ENCODE data around the gene ACTG1. TPM values are rescaled to one million over a fixed set of nuclear protein-coding genes. Genes with fewer than 3 reads are reported as not detected.

The ACTG1 gene
- total RNA-seq, 4 donors from 2014 or later: 972 to 1,850 (median 1,126) TPM

GRCh38 chr17:81463506-81463905, 49.1 kb downstream of the ACTG1 start:
- Histone ChIP-seq H3K4me3 (no peak overlapping the region), H3K27me3 (no peaks in the 10 kb centered on the region), H3K9me3 (no peaks in the 10 kb centered on the region), H3K4me1 (peaks cover 0 to 4% (median 2%) of the 10 kb centered on the region in 4 donors), H3K36me3 (peaks cover 21 to 75% (median 53%) of the 10 kb centered on the region in 4 donors), H3K27ac (replicated peaks in 1 of 4) (no peak overlapping the region)
- no peak for DNase-seq (ENCODE audit: extremely low spot score)
- intact Hi-C loops (cut with DNase I): no loop called here
- no peak for TF ChIP-seq POLR2AphosphoS5 (IDR thresholded peaks at IDR 0.05)
- TF ChIP-seq, protein P1, sequence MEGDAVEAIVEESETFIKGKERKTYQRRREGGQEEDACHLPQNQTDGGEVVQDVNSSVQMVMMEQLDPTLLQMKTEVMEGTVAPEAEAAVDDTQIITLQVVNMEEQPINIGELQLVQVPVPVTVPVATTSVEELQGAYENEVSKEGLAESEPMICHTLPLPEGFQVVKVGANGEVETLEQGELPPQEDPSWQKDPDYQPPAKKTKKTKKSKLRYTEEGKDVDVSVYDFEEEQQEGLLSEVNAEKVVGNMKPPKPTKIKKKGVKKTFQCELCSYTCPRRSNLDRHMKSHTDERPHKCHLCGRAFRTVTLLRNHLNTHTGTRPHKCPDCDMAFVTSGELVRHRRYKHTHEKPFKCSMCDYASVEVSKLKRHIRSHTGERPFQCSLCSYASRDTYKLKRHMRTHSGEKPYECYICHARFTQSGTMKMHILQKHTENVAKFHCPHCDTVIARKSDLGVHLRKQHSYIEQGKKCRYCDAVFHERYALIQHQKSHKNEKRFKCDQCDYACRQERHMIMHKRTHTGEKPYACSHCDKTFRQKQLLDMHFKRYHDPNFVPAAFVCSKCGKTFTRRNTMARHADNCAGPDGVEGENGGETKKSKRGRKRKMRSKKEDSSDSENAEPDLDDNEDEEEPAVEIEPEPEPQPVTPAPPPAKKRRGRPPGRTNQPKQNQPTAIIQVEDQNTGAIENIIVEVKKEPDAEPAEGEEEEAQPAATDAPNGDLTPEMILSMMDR (IDR thresholded peaks at IDR 0.05): no peak
- TF ChIP-seq POLR2A (IDR thresholded peaks at IDR 0.05; ENCODE audit: low read depth): no peak
- no peak for TF ChIP-seq EP300 (IDR thresholded peaks at IDR 0.05)
- 95% methylated on average over 27 of the region's 32 CpGs for WGBS

DNA sequence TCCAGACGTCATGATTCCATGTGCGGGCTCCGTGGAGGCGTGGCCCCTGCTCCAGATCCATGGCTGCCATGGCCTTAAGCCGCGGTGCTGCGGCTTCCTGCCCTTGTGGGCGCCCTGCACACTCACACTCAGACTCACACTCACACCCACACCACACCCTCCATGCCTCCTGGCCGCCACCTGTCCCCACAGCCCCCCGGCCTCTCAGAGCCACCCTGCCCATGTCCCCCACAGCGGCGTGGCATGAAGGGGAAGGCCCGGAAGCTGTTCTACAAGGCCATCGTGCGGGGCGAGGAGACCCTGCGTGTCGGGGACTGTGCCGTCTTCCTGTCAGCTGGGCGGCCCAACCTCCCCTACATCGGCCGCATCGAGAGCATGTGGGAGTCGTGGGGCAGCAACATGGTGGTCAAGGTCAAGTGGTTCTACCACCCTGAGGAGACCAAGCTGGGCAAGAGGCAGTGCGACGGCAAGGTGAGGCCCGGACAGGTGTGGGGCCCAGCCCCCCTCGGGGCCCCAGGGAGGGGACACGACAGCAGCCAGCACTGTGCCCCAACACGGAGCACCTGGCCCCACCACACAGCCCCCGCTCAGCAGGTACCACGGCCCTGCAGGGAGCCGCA, 50.0 kb downstream of the ACTG1 start:
- Histone ChIP-seq H3K27me3 (no peaks in the 10 kb centered on the region), H3K27ac (replicated peaks in 1 of 4) (no peak overlapping the region), H3K36me3 (peaks cover 26 to 81% (median 56%) of the 10 kb centered on the region in 4 donors), H3K4me1 (peaks cover 0 to 4% (median 2%) of the 10 kb centered on the region in 4 donors), H3K4me3 (no peak overlapping the region), H3K9me3 (no peaks in the 10 kb centered on the region)
- WGBS: 99% methylated on average over 13 of the region's 33 CpGs
- intact Hi-C loops (cut with DNase I): no loop called here
- TF ChIP-seq POLR2AphosphoS5 (IDR thresholded peaks at IDR 0.05) (no peak), EP300 (IDR thresholded peaks at IDR 0.05) (no peak), POLR2A (IDR thresholded peaks at IDR 0.05; ENCODE audit: low read depth) (no peak)
- TF ChIP-seq, protein P1 (IDR thresholded peaks at IDR 0.05): no peak
- DNase-seq (ENCODE audit: extremely low spot score): no peak

DNA sequence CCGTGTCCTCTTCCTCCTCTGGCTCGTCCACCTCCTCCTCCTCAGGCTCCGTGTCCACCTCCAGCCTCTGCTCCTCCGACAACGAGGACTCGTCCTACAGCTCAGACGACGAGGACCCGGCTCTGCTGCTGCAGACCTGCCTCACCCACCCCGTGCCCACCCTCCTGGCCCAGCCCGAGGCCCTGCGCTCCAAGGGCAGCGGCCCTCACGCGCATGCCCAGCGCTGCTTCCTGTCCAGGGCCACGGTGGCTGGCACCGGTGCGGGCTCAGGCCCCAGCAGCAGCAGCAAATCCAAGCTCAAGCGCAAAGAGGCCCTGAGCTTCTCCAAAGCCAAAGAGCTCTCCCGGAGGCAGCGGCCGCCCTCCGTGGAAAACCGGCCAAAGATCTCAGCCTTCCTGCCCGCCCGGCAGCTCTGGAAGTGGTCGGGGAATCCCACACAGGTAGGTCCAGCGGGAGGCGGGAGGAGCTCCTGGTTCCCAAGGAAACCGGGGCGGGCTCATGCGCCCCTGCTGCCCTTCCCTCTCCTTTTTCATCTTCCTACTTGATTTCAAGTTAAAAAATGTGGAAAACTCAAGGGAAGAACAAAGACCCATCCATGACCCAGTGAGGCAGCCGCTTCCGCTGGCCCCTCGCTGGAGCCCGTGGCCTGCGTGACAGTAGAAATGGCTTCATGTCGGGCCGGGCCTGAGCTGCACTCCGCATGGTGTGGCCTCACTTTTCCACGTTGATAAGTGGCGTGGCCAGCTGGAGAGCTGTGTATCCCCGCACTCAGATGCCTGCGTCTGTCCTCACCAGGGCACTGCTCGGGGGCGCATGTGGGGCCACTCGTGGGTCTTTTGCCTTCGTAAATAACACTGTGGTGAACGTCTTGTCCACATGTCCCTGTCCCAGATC, 50.7 kb downstream of the ACTG1 start:
- no peak for DNase-seq (ENCODE audit: extremely low spot score)
- intact Hi-C loops (cut with DNase I): no loop called here
- 92% methylated on average over 43 of the region's 50 CpGs for WGBS

DNA sequence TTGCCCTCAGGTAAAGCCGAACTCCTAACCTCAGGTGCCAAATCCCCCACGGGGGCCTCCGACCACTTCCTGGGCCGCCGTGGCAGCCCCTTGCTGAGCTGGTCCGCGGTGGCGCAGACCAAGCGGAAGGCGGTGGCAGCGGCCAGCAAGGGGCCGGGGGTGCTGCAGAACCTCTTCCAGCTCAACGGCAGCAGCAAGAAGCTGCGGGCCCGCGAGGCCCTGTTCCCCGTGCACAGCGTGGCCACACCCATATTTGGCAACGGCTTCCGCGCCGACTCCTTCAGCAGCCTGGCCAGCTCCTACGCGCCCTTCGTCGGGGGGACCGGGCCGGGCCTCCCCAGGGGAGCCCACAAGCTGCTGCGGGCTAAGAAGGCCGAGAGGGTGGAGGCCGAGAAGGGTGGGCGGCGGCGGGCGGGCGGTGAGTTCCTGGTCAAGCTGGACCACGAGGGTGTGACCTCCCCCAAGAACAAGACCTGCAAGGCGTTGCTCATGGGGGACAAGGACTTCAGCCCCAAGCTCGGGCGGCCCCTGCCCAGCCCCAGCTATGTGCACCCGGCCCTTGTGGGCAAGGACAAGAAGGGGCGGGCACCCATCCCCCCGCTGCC, 51.6 kb downstream of the ACTG1 start:
- Histone ChIP-seq H3K4me3 (no peak overlapping the region), H3K9me3 (no peaks in the 10 kb centered on the region), H3K36me3 (peaks cover 26 to 80% (median 58%) of the 10 kb centered on the region in 4 donors), H3K4me1 (peaks cover 0 to 12% (median 3%) of the 10 kb centered on the region in 4 donors), H3K27ac (replicated peaks in 1 of 4) (no peak overlapping the region), H3K27me3 (no peaks in the 10 kb centered on the region)
- intact Hi-C loops (cut with DNase I): no loop called here
- no peak for DNase-seq (ENCODE audit: extremely low spot score)
- TF ChIP-seq POLR2A (IDR thresholded peaks at IDR 0.05; ENCODE audit: low read depth) (no peak), POLR2AphosphoS5 (IDR thresholded peaks at IDR 0.05) (no peak)
- WGBS: 83% methylated on average over 29 of the region's 43 CpGs

More for the DNA sequence above, 50.7 kb downstream of the ACTG1 start:
- TF ChIP-seq, protein P1 (IDR thresholded peaks at IDR 0.05): no peak
- TF ChIP-seq POLR2A (IDR thresholded peaks at IDR 0.05; ENCODE audit: low read depth) (no peak), EP300 (IDR thresholded peaks at IDR 0.05) (no peak), POLR2AphosphoS5 (IDR thresholded peaks at IDR 0.05) (no peak)
- H3K9me3 ChIP-seq: no peaks in the 10 kb centered on the region
- H3K27ac ChIP-seq (replicated peaks in 1 of 4): no peak overlapping the region
- H3K36me3 ChIP-seq: peaks cover 26 to 77% (median 56%) of the 10 kb centered on the region in 4 donors
- H3K27me3 ChIP-seq: no peaks in the 10 kb centered on the region
- H3K4me1 ChIP-seq: peaks cover 0 to 4% (median 3%) of the 10 kb centered on the region in 4 donors
- H3K4me3 ChIP-seq: no peak overlapping the region

Other genes with a start within 250 kb of the ACTG1 start
- gene SLC38A10, start 217.5 kb downstream of the ACTG1 start, total RNA-seq: 100 to 1,000 TPM in 2 of 4 donors, 10 to 100 TPM in 2; 78.0 to 103 (median 93.4) TPM
- 10 to 100 TPM; 15.9 to 38.1 (median 21.1) TPM for gene BAHCC1, start 117.3 kb downstream of the ACTG1 start, total RNA-seq
- 1 to 10 TPM; 1.2 to 2.4 (median 1.7) TPM for gene FSCN2, start 15.6 kb upstream of the ACTG1 start, total RNA-seq
- 10 to 100 TPM; 13.7 to 33.3 (median 18.6) TPM for gene FAAP100, start 39.6 kb upstream of the ACTG1 start, total RNA-seq
- gene NPLOC4, start 124.3 kb upstream of the ACTG1 start, total RNA-seq: 10 to 100 TPM; 58.1 to 86.6 (median 65.7) TPM
- gene TSPAN10, start 124.4 kb upstream of the ACTG1 start, total RNA-seq: under 1 TPM in 2 of 4 donors, not detected in 2; 0.32 to 0.92 TPM
- gene PDE6G, start 143.7 kb upstream of the ACTG1 start, total RNA-seq: under 1 TPM in 1 of 4 donors, not detected in 3; 0.98 TPM
- gene OXLD1, start 153.8 kb upstream of the ACTG1 start, total RNA-seq: 10 to 100 TPM; 24.5 to 40.5 (median 31.1) TPM
- 10 to 100 TPM in 3 of 4 donors, 1 to 10 TPM in 1; 8.9 to 14.1 (median 12.6) TPM for gene CCDC137, start 153.9 kb upstream of the ACTG1 start, total RNA-seq
- gene ARL16, start 171.0 kb upstream of the ACTG1 start, total RNA-seq: 10 to 100 TPM; 23.7 to 38.3 (median 27.3) TPM
- 10 to 100 TPM; 47.8 to 99.1 (median 65.5) TPM for gene HGS, start 171.2 kb upstream of the ACTG1 start, total RNA-seq
- 10 to 100 TPM; 24.5 to 47.9 (median 39.2) TPM for gene MRPL12, start 190.6 kb upstream of the ACTG1 start, total RNA-seq
- 1 to 10 TPM; 2.1 to 5.5 (median 4.8) TPM for gene SLC25A10, start 199.5 kb upstream of the ACTG1 start, total RNA-seq

Data from esophagus muscularis mucosa (tissue), 4 donors.